SK-N-SH treated with all-trans-retinoic acid at 6 μM for 48 hours (cell line): ENCODE measurements around the gene OTUD5.
A peak's percentile ranks its signal among the peaks of the same experiment; 100 is the strongest.

Experiments used
- ATAC-seq: fragments of 200-7000 bp; cut with Tn5 transposase; 3 replicates; pipeline ENCODE4 v1.9.1; 2020; ENCODE audit warnings: mild to moderate bottlenecking, moderate library complexity
- BACH2 ChIP-seq: fragments of 250-450 bp; sonication (Bioruptor Pico); IDR thresholded peaks from 2 replicates; pipeline ENCODE4 v1.9.0; 2021; ENCODE audit warnings: mild to moderate bottlenecking, borderline replicate concordance
- CREB5 ChIP-seq: fragments of 250-450 bp; sonication (Bioruptor Pico); IDR thresholded peaks from 2 replicates; pipeline ENCODE4 v1.5.1; 2020; ENCODE audit warnings: low read depth, mild to moderate bottlenecking, moderate library complexity
- CSDC2 ChIP-seq: fragments of 250-450 bp; sonication (Bioruptor Pico); IDR thresholded peaks from 2 replicates; pipeline ENCODE4 v1.5.0; 2020; ENCODE audit warnings: mild to moderate bottlenecking, moderate library complexity
- ESRRG ChIP-seq: fragments of 250-450 bp; sonication (Bioruptor Pico); IDR thresholded peaks from 2 replicates; pipeline ENCODE4 v1.6.1; 2021; ENCODE audit warnings: mild to moderate bottlenecking
- GLIS3 ChIP-seq: fragments of 250-450 bp; sonication (Bioruptor Pico); IDR thresholded peaks from 2 replicates; pipeline ENCODE4 v1.5.0; 2020; ENCODE audit warnings: mild to moderate bottlenecking, moderate library complexity
- OSR1 ChIP-seq: fragments of 250-450 bp; sonication (Bioruptor Pico); IDR thresholded peaks from 2 replicates; pipeline ENCODE4 v1.8.0; 2022; ENCODE audit warnings: moderate library complexity, mild to moderate bottlenecking, inconsistent platforms
- PATZ1 ChIP-seq: fragments of 250-450 bp; sonication (Bioruptor Pico); IDR thresholded peaks from 2 replicates; pipeline ENCODE4 v1.8.0; 2020; ENCODE audit warnings: mild to moderate bottlenecking, moderate library complexity, borderline replicate concordance
- PPARA ChIP-seq: fragments of 250-450 bp; sonication (Bioruptor Pico); IDR thresholded peaks from 2 replicates; pipeline ENCODE4 v1.5.0; 2020; ENCODE audit warnings: mild to moderate bottlenecking, borderline replicate concordance
- SNAI2 ChIP-seq: fragments of 250-450 bp; sonication (Bioruptor Pico); IDR thresholded peaks from 2 replicates; pipeline ENCODE4 v1.5.0; 2020; ENCODE audit warnings: mild to moderate bottlenecking, moderate library complexity
- TCF4 ChIP-seq: fragments of 250-450 bp; sonication (Bioruptor Pico); IDR thresholded peaks from 2 replicates; pipeline ENCODE4 v1.8.0; 2021; ENCODE audit warnings: mild to moderate bottlenecking, moderate library complexity, borderline replicate concordance
- TSHZ2 ChIP-seq: fragments of 250-450 bp; sonication (Bioruptor Pico); IDR thresholded peaks from 2 replicates; pipeline ENCODE4 v1.5.0; 2020; ENCODE audit warnings: mild to moderate bottlenecking, moderate library complexity
- ZC3H10 ChIP-seq: fragments of 250-450 bp; sonication (Bioruptor Pico); IDR thresholded peaks from 2 replicates; pipeline ENCODE4 v1.5.1; 2021; ENCODE audit warnings: mild to moderate bottlenecking, moderate library complexity
- ZFP3 ChIP-seq: fragments of 250-450 bp; sonication (Bioruptor Pico); IDR thresholded peaks from 2 replicates; pipeline ENCODE4 v1.5.0; 2020; ENCODE audit warnings: mild to moderate bottlenecking, moderate library complexity
- ZNF565 ChIP-seq: fragments of 450-650 bp; formaldehyde crosslinking; conservative IDR thresholded peaks from 2 replicates; pipeline ENCODE4 v1.5.0; 2020; ENCODE audit warnings: low read depth, mild to moderate bottlenecking, moderate library complexity
- ZNF70 ChIP-seq: fragments of 450-650 bp; formaldehyde crosslinking; IDR thresholded peaks from 2 replicates; pipeline ENCODE4 v1.5.0; 2020; ENCODE audit warnings: mild to moderate bottlenecking, moderate library complexity
- ZNF8 ChIP-seq: fragments of 450-650 bp; formaldehyde crosslinking; IDR thresholded peaks from 2 replicates; pipeline ENCODE4 v1.5.0; 2020; ENCODE audit warnings: mild to moderate bottlenecking, moderate library complexity
- TF ChIP-seq, protein P1 (sequence below): fragments of 250-450 bp; sonication (Bioruptor Pico); IDR thresholded peaks from 2 replicates; pipeline ENCODE4 v1.5.1; 2021; ENCODE audit warnings: mild to moderate bottlenecking, moderate library complexity
- TF ChIP-seq, protein P2 (sequence below): fragments of 250-450 bp; sonication (Bioruptor Pico); IDR thresholded peaks from 2 replicates; pipeline ENCODE4 v1.8.0; 2021; ENCODE audit warnings: low read depth, mild to moderate bottlenecking, moderate library complexity, borderline replicate concordance

The OTUD5 gene

GRCh38 chrX:48913605-48914366 lies 43.6 kb downstream of the OTUD5 start:
- TF ChIP-seq OSR1 (CRISPR knock-in tag) (no peak), ESRRG (CRISPR knock-in tag) (no peak), SNAI2 (CRISPR knock-in tag) (no peak), ZNF70 (CRISPR knock-in tag) (no peak), TSHZ2 (no peak), ZNF8 (no peak), CSDC2 (CRISPR knock-in tag) (no peak), GLIS3 (CRISPR knock-in tag) (no peak), ZFP3 (CRISPR knock-in tag) (no peak), TCF4 (CRISPR knock-in tag) (no peak), PPARA (CRISPR knock-in tag) (no peak), PATZ1 (no peak), BACH2 (no peak), ZNF565 (CRISPR knock-in tag) (no peak), CREB5 (CRISPR knock-in tag) (no peak), ZC3H10 (CRISPR knock-in tag) (no peak)
- TF ChIP-seq, protein P1, sequence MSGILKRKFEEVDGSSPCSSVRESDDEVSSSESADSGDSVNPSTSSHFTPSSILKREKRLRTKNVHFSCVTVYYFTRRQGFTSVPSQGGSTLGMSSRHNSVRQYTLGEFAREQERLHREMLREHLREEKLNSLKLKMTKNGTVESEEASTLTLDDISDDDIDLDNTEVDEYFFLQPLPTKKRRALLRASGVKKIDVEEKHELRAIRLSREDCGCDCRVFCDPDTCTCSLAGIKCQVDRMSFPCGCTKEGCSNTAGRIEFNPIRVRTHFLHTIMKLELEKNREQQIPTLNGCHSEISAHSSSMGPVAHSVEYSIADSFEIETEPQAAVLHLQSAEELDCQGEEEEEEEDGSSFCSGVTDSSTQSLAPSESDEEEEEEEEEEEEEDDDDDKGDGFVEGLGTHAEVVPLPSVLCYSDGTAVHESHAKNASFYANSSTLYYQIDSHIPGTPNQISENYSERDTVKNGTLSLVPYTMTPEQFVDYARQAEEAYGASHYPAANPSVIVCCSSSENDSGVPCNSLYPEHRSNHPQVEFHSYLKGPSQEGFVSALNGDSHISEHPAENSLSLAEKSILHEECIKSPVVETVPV (CRISPR knock-in tag), result no peak
- TF ChIP-seq, protein P2, sequence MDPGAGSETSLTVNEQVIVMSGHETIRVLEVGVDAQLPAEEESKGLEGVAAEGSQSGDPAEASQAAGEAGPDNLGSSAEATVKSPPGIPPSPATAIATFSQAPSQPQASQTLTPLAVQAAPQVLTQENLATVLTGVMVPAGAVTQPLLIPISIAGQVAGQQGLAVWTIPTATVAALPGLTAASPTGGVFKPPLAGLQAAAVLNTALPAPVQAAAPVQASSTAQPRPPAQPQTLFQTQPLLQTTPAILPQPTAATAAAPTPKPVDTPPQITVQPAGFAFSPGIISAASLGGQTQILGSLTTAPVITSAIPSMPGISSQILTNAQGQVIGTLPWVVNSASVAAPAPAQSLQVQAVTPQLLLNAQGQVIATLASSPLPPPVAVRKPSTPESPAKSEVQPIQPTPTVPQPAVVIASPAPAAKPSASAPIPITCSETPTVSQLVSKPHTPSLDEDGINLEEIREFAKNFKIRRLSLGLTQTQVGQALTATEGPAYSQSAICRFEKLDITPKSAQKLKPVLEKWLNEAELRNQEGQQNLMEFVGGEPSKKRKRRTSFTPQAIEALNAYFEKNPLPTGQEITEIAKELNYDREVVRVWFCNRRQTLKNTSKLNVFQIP (CRISPR knock-in tag), result no peak
- TF ChIP-seq, all 23 proteins: peak for 0
- ATAC-seq, result no peak

DNA sequence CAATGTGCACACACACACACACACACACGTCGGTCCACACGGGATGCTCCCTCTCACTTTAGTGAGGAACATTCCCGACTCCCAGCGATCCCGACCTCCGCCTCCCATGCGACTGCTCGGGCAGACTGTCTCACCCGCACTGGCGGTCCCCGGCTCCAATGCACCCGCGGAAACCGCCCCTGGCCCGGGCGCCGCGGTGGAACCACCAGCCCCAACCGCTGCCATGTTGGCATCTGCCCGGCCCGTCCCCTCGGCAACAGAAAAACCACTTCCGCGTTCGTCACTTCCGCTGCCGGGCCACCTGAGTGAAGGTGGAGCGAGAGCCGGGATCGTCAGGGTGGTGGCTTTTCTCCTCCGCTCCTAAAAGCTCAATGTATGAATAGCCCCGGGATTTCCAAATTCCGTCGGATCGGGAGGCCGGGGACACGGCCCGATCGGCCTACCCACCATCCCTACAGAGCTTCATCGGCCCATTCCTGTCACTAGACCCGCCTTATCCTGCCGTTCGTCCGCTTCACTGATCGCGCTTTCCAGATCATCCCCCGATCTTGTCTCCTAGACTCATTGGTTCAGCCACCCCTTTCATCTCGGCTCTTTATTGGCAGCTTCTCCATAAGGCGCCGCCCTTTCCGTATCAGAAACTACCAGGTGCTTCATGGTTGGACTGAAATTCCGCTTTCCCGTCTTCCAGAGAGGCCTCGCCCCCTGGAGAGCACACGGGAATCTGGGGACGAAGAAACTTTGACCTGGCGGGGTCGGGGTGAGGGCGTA lies 45.8 kb downstream of the OTUD5 start, which contains the start of gene SLC35A2:
Gene SLC35A2, minus strand, starts transcription at position 235 of the 771 bp plus-strand sequence. Its CDS starts 10 bp downstream, at position 225.
- TF ChIP-seq ZFP3 (CRISPR knock-in tag), result no peak
- TF ChIP-seq GLIS3 (CRISPR knock-in tag), result no peak
- TF ChIP-seq, protein P2 (CRISPR knock-in tag), result no peak
- ATAC-seq, result peak; percentile 94
